ENCODE measurements around the gene SIT1. TPM values are rescaled to one million over a fixed set of nuclear protein-coding genes. Genes with fewer than 3 reads are reported as not detected.

SIT1 gene
- total and polyA plus RNA-seq, 4 donors: 0.87 to 3.8 (median 1.4) TPM

DNA sequence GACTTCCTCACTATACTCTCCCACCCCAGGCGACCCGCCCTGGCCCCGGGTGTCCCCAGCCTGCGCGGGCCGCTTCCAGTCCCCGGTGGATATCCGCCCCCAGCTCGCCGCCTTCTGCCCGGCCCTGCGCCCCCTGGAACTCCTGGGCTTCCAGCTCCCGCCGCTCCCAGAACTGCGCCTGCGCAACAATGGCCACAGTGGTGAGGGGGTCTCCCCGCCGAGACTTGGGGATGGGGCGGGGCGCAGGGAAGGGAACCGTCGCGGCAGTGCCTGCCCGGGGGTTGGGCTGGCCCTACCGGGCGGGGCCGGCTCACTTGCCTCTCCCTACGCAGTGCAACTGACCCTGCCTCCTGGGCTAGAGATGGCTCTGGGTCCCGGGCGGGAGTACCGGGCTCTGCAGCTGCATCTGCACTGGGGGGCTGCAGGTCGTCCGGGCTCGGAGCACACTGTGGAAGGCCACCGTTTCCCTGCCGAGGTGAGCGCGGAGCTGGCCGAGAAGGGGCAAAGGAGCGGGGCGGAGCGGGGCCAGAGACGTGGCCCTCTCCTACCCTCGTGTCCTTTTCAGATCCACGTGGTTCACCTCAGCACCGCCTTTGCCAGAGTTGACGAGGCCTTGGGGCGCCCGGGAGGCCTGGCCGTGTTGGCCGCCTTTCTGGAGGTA is 25.1 kb upstream of the SIT1 start:
- WGBS, 2 donors: 8 to 9% methylated on average over 49 to 51 of the region's 51 CpGs
- no peak for TF ChIP-seq CTCF (IDR thresholded peaks at IDR 0.05; ENCODE audit: control extremely low read depth, extremely low read depth)
- peak overlapping the region; percentile 22 for H3K4me3 ChIP-seq
- H3K27me3 ChIP-seq (ENCODE audit: control insufficient read depth in 3 of 3, insufficient read depth in 3 of 3, low read length in 2 of 3): no peaks in the 10 kb centered on the region
- peak; percentile 91 to 92 (median 91) for DNase-seq
- peak overlapping the region in 1 of 2 donors; percentile 39 for H3K9ac ChIP-seq (ENCODE audit: insufficient read depth in 1 of 2, low read length in 2 of 2)
- H3K9me3 ChIP-seq (ENCODE audit: control insufficient read depth in 4 of 4, insufficient read depth in 3 of 4, low read length in 3 of 4): no peaks in the 10 kb centered on the region
- no peak for ATAC-seq (ENCODE audit: insufficient read depth, low FRiP score)
- peaks cover 0 to 10% (median 5%) of the 10 kb centered on the region in 5 donors for H3K4me1 ChIP-seq (ENCODE audit: control insufficient read depth in 5 of 5, insufficient read depth in 5 of 5, low read length in 5 of 5)
- H3K36me3 ChIP-seq (ENCODE audit: control insufficient read depth in 4 of 4, insufficient read depth in 4 of 4, low read length in 4 of 4): no peaks in the 10 kb centered on the region
- no peak overlapping the region for H3K27ac ChIP-seq (ENCODE audit: low read depth in 1 of 2, low read length in 1 of 2)

DNA sequence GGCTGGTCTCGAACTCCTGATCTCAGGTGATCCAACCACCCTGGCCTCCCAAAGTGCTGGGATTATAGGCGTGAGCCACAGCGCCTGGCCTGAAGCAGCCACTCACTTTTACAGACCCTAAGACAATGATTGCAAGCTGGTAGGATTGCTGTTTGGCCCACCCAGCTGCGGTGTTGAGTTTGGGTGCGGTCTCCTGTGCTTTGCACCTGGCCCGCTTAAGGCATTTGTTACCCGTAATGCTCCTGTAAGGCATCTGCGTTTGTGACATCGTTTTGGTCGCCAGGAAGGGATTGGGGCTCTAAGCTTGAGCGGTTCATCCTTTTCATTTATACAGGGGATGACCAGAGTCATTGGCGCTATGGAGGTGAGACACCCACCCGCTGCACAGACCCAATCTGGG is 24.5 kb upstream of the SIT1 start:
- Histone ChIP-seq H3K36me3 (ENCODE audit: control insufficient read depth in 4 of 4, insufficient read depth in 4 of 4, low read length in 4 of 4) (no peaks in the 10 kb centered on the region), H3K4me3 (no peak overlapping the region), H3K4me1 (ENCODE audit: control insufficient read depth in 5 of 5, insufficient read depth in 5 of 5, low read length in 5 of 5) (peaks cover 0 to 10% (median 5%) of the 10 kb centered on the region in 5 donors), H3K9me3 (ENCODE audit: control insufficient read depth in 4 of 4, insufficient read depth in 3 of 4, low read length in 3 of 4) (no peaks in the 10 kb centered on the region), H3K9ac (ENCODE audit: insufficient read depth in 1 of 2, low read length in 2 of 2) (peak overlapping the region; percentile 39 to 70), H3K27me3 (ENCODE audit: control insufficient read depth in 3 of 3, insufficient read depth in 3 of 3, low read length in 2 of 3) (no peaks in the 10 kb centered on the region), H3K27ac (ENCODE audit: low read depth in 1 of 2, low read length in 1 of 2) (no peak overlapping the region)
- DNase-seq: no peak
- 52 to 55% methylated on average over 13 of the region's 13 CpGs for WGBS, 2 donors
- TF ChIP-seq CTCF (IDR thresholded peaks at IDR 0.05; ENCODE audit: control extremely low read depth, extremely low read depth): no peak
- no peak for ATAC-seq (ENCODE audit: insufficient read depth, low FRiP score)

DNA sequence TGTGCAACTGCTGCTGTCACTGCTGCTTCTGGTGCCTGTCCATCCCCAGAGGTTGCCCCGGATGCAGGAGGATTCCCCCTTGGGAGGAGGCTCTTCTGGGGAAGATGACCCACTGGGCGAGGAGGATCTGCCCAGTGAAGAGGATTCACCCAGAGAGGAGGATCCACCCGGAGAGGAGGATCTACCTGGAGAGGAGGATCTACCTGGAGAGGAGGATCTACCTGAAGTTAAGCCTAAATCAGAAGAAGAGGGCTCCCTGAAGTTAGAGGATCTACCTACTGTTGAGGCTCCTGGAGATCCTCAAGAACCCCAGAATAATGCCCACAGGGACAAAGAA is 23.3 kb upstream of the SIT1 start:
- no peak overlapping the region for H3K27ac ChIP-seq (ENCODE audit: low read depth in 1 of 2, low read length in 1 of 2)
- 83 to 93% methylated on average over 3 of the region's 3 CpGs for WGBS, 2 donors
- no peaks in the 10 kb centered on the region for H3K9me3 ChIP-seq (ENCODE audit: control insufficient read depth in 4 of 4, insufficient read depth in 3 of 4, low read length in 3 of 4)
- peaks cover 0 to 10% (median 5%) of the 10 kb centered on the region in 5 donors for H3K4me1 ChIP-seq (ENCODE audit: control insufficient read depth in 5 of 5, insufficient read depth in 5 of 5, low read length in 5 of 5)
- DNase-seq (no peak), ATAC-seq (ENCODE audit: insufficient read depth, low FRiP score) (no peak)
- no peak overlapping the region for H3K9ac ChIP-seq (ENCODE audit: insufficient read depth in 1 of 2, low read length in 2 of 2)
- no peak for TF ChIP-seq CTCF (IDR thresholded peaks at IDR 0.05; ENCODE audit: control extremely low read depth, extremely low read depth)
- no peaks in the 10 kb centered on the region for H3K27me3 ChIP-seq (ENCODE audit: control insufficient read depth in 3 of 3, insufficient read depth in 3 of 3, low read length in 2 of 3)
- no peaks in the 10 kb centered on the region for H3K36me3 ChIP-seq (ENCODE audit: control insufficient read depth in 4 of 4, insufficient read depth in 4 of 4, low read length in 4 of 4)
- no peak overlapping the region for H3K4me3 ChIP-seq

All from lung (tissue), 12 donors.